ENCODE measurements around the gene RPS6KA2.
"Not testable (repeated sequence)": the region's sequence is repeated elsewhere in the genome, so short reads cannot be mapped to it uniquely, and the experiment has no call there.

Gene RPS6KA2

GRCh38 chr6:166584155-166584554 lies 42.9 kb downstream of the RPS6KA2 start:
- Histone ChIP-seq H3K27ac (ENCODE audit: insufficient read depth, low read depth, low read length, poor library complexity, severe bottlenecking) (no peak overlapping the region), H3K27me3 (ENCODE audit: control insufficient read depth, insufficient read depth, low read length, poor library complexity, severe bottlenecking) (no peaks in the 10 kb centered on the region), H3K9me3 (ENCODE audit: control insufficient read depth, low read length) (no peaks in the 10 kb centered on the region), H3K36me3 (ENCODE audit: control insufficient read depth, insufficient read depth, low read length) (no peaks in the 10 kb centered on the region), H3K4me3 (ENCODE audit: insufficient read depth, low read depth, low read length) (no peak overlapping the region), H3K4me1 (ENCODE audit: control insufficient read depth, insufficient read depth, low read length) (peaks cover 15% of the 10 kb centered on the region)
- WGBS, 2 experiments = 89 to 93% methylated on average over 3 of the region's 3 CpGs

GRCh38 chr6:166583230-166583965 lies 43.7 kb downstream of the RPS6KA2 start:
- H3K27ac ChIP-seq (ENCODE audit: insufficient read depth, low read depth, low read length, poor library complexity, severe bottlenecking) = no peak overlapping the region
- H3K9me3 ChIP-seq (ENCODE audit: control insufficient read depth, low read length) = no peaks in the 10 kb centered on the region
- no peaks in the 10 kb centered on the region for H3K36me3 ChIP-seq (ENCODE audit: control insufficient read depth, insufficient read depth, low read length)
- 94% methylated on average over 15 of the region's 15 CpGs for WGBS, 2 experiments
- H3K4me3 ChIP-seq (ENCODE audit: insufficient read depth, low read depth, low read length) = no peak overlapping the region
- no peaks in the 10 kb centered on the region for H3K27me3 ChIP-seq (ENCODE audit: control insufficient read depth, insufficient read depth, low read length, poor library complexity, severe bottlenecking)
- peaks cover 8% of the 10 kb centered on the region for H3K4me1 ChIP-seq (ENCODE audit: control insufficient read depth, insufficient read depth, low read length)

GRCh38 chr6:166582258-166582657 lies 44.8 kb downstream of the RPS6KA2 start:
- 98% methylated on average over 6 of the region's 6 CpGs for WGBS, 2 experiments
- no peaks in the 10 kb centered on the region for H3K27me3 ChIP-seq (ENCODE audit: control insufficient read depth, insufficient read depth, low read length, poor library complexity, severe bottlenecking)
- no peak overlapping the region for H3K27ac ChIP-seq (ENCODE audit: insufficient read depth, low read depth, low read length, poor library complexity, severe bottlenecking)
- H3K9me3 ChIP-seq (ENCODE audit: control insufficient read depth, low read length) = no peaks in the 10 kb centered on the region
- H3K36me3 ChIP-seq (ENCODE audit: control insufficient read depth, insufficient read depth, low read length) = no peaks in the 10 kb centered on the region
- no peak overlapping the region for H3K4me3 ChIP-seq (ENCODE audit: insufficient read depth, low read depth, low read length)
- H3K4me1 ChIP-seq (ENCODE audit: control insufficient read depth, insufficient read depth, low read length) = peaks cover 4% of the 10 kb centered on the region

GRCh38 chr6:166581801-166582200 lies 45.2 kb downstream of the RPS6KA2 start:
- not testable (repeated sequence) for H3K27me3 ChIP-seq (ENCODE audit: control insufficient read depth, insufficient read depth, low read length, poor library complexity, severe bottlenecking); H3K4me1 ChIP-seq (ENCODE audit: control insufficient read depth, insufficient read depth, low read length); H3K27ac ChIP-seq (ENCODE audit: insufficient read depth, low read depth, low read length, poor library complexity, severe bottlenecking); H3K9me3 ChIP-seq (ENCODE audit: control insufficient read depth, low read length); H3K36me3 ChIP-seq (ENCODE audit: control insufficient read depth, insufficient read depth, low read length); H3K4me3 ChIP-seq (ENCODE audit: insufficient read depth, low read depth, low read length)
- WGBS, 2 experiments = 96% methylated on average over 8 of the region's 8 CpGs

- Histone ChIP-seq H3K4me1 (ENCODE audit: control insufficient read depth, insufficient read depth, low read length) (no peaks in the 10 kb centered on the region), H3K27me3 (ENCODE audit: control insufficient read depth, insufficient read depth, low read length, poor library complexity, severe bottlenecking) (no peaks in the 10 kb centered on the region), H3K4me3 (ENCODE audit: insufficient read depth, low read depth, low read length) (no peak overlapping the region), H3K9me3 (ENCODE audit: control insufficient read depth, low read length) (no peaks in the 10 kb centered on the region), H3K36me3 (ENCODE audit: control insufficient read depth, insufficient read depth, low read length) (no peaks in the 10 kb centered on the region), H3K27ac (ENCODE audit: insufficient read depth, low read depth, low read length, poor library complexity, severe bottlenecking) (no peak overlapping the region)
- WGBS, 2 experiments = 91 to 92% methylated on average over 11 of the region's 11 CpGs
Measured at GRCh38 chr6:166581091-166581511, 46.0 kb downstream of the RPS6KA2 start.

- Histone ChIP-seq H3K27me3 (ENCODE audit: control insufficient read depth, insufficient read depth, low read length, poor library complexity, severe bottlenecking) (no peaks in the 10 kb centered on the region), H3K9me3 (ENCODE audit: control insufficient read depth, low read length) (no peaks in the 10 kb centered on the region), H3K4me1 (ENCODE audit: control insufficient read depth, insufficient read depth, low read length) (no peaks in the 10 kb centered on the region), H3K27ac (ENCODE audit: insufficient read depth, low read depth, low read length, poor library complexity, severe bottlenecking) (no peak overlapping the region), H3K36me3 (ENCODE audit: control insufficient read depth, insufficient read depth, low read length) (no peaks in the 10 kb centered on the region), H3K4me3 (ENCODE audit: insufficient read depth, low read depth, low read length) (no peak overlapping the region)
- 92 to 93% methylated on average over 17 of the region's 17 CpGs for WGBS, 2 experiments
Measured at GRCh38 chr6:166580076-166581050, 46.7 kb downstream of the RPS6KA2 start.

GRCh38 chr6:166579237-166579850 lies 47.7 kb downstream of the RPS6KA2 start:
- H3K9me3 ChIP-seq (ENCODE audit: control insufficient read depth, low read length) = no peaks in the 10 kb centered on the region
- WGBS, 2 experiments = 94% methylated on average over 6 to 9 of the region's 9 CpGs
- no peak overlapping the region for H3K27ac ChIP-seq (ENCODE audit: insufficient read depth, low read depth, low read length, poor library complexity, severe bottlenecking)
- no peaks in the 10 kb centered on the region for H3K4me1 ChIP-seq (ENCODE audit: control insufficient read depth, insufficient read depth, low read length)
- H3K36me3 ChIP-seq (ENCODE audit: control insufficient read depth, insufficient read depth, low read length) = no peaks in the 10 kb centered on the region
- H3K4me3 ChIP-seq (ENCODE audit: insufficient read depth, low read depth, low read length) = no peak overlapping the region
- no peaks in the 10 kb centered on the region for H3K27me3 ChIP-seq (ENCODE audit: control insufficient read depth, insufficient read depth, low read length, poor library complexity, severe bottlenecking)

- Histone ChIP-seq H3K27me3 (ENCODE audit: control insufficient read depth, insufficient read depth, low read length, poor library complexity, severe bottlenecking) (no peaks in the 10 kb centered on the region), H3K4me3 (ENCODE audit: insufficient read depth, low read depth, low read length) (no peak overlapping the region), H3K36me3 (ENCODE audit: control insufficient read depth, insufficient read depth, low read length) (no peaks in the 10 kb centered on the region), H3K9me3 (ENCODE audit: control insufficient read depth, low read length) (no peaks in the 10 kb centered on the region), H3K4me1 (ENCODE audit: control insufficient read depth, insufficient read depth, low read length) (peaks cover 2% of the 10 kb centered on the region), H3K27ac (ENCODE audit: insufficient read depth, low read depth, low read length, poor library complexity, severe bottlenecking) (no peak overlapping the region)
- WGBS, 2 experiments = 93 to 98% methylated on average over 15 of the region's 15 CpGs
Measured at GRCh38 chr6:166578536-166579236, 48.4 kb downstream of the RPS6KA2 start.

GRCh38 chr6:166575205-166575604 lies 51.8 kb downstream of the RPS6KA2 start:
- no peak overlapping the region for H3K4me3 ChIP-seq (ENCODE audit: insufficient read depth, low read depth, low read length)
- peaks cover 23% of the 10 kb centered on the region for H3K4me1 ChIP-seq (ENCODE audit: control insufficient read depth, insufficient read depth, low read length)
- H3K27ac ChIP-seq (ENCODE audit: insufficient read depth, low read depth, low read length, poor library complexity, severe bottlenecking) = no peak overlapping the region
- no peaks in the 10 kb centered on the region for H3K9me3 ChIP-seq (ENCODE audit: control insufficient read depth, low read length)
- H3K36me3 ChIP-seq (ENCODE audit: control insufficient read depth, insufficient read depth, low read length) = no peaks in the 10 kb centered on the region
- H3K27me3 ChIP-seq (ENCODE audit: control insufficient read depth, insufficient read depth, low read length, poor library complexity, severe bottlenecking) = no peaks in the 10 kb centered on the region
- 95% methylated on average over 10 to 11 of the region's 11 CpGs for WGBS, 2 experiments
